Sigmoid colon (tissue), 7 donors: ENCODE results near the gene C5. TPM values are rescaled to one million over a fixed set of nuclear protein-coding genes. Genes with fewer than 3 reads are reported as not detected.
"Not testable (repeated sequence)": the region's sequence is repeated elsewhere in the genome, so short reads cannot be mapped to it uniquely, and the experiment has no call there.

ENCODE experiments used
- DNase-seq: peaks from one replicate; pipeline ENCODE4 v3.0.0-alpha.2; 2019
- H3K27ac ChIP-seq, 4 donors: fragments of 200-600 bp; sonication (generic); one replicate each; pipeline ENCODE4 v1.5.1; 2016 to 2019; ENCODE audit warnings: mild to moderate bottlenecking in 1 of 4
- H3K27me3 ChIP-seq, 3 donors: fragments of 200-600 bp; sonication (generic); one replicate each; pipeline ENCODE4 v1.5.1; 2019; ENCODE audit warnings: mild to moderate bottlenecking in 1 of 3
- H3K36me3 ChIP-seq, 4 donors: fragments of 200-600 bp; sonication (generic); one replicate each; pipeline ENCODE4 v1.5.1; 2016 to 2019
- H3K4me1 ChIP-seq, 4 donors: fragments of 200-600 bp; sonication (generic); one replicate each; pipeline ENCODE4 v1.5.1; 2017 to 2019
- H3K4me3 ChIP-seq, 4 donors: fragments of 200-600 bp; sonication (generic); one replicate each; pipeline ENCODE4 v1.5.1; 2017 to 2019; ENCODE audit warnings: mild to moderate bottlenecking in 2 of 4, moderate library complexity in 1 of 4
- H3K9me3 ChIP-seq, 4 donors: fragments of 200-600 bp in 3 of 4; sonication (generic) in 3 of 4; one replicate each; pipeline versions ENCODE4 v1.5.1 to v1.6.1; 2013 to 2019
- EP300 ChIP-seq, 4 donors: sonication (generic); formaldehyde crosslinking; IDR thresholded peaks; one replicate each; pipeline ENCODE4 v1.6.1; 2017; ENCODE audit warnings: antibody characterized with exemption in 4 of 4
- POLR2A ChIP-seq, 2 donors: fragments of 450-650 bp; IDR thresholded peaks; one replicate each; pipeline ENCODE4 v1.6.1; 2016; ENCODE audit warnings: antibody characterized with exemption in 2 of 2, mild to moderate bottlenecking in 2 of 2, moderate library complexity in 2 of 2
- POLR2AphosphoS5 ChIP-seq, 4 donors: sonication (generic); formaldehyde crosslinking; IDR thresholded peaks; one replicate each; pipeline ENCODE4 v1.6.1; 2017; ENCODE audit warnings: antibody characterized with exemption in 4 of 4
- WGBS, 2 donors: extraction: QIAGEN DNeasy Blood & Tissue Kit; methylation state at CpG; one replicate each; pipeline ENCODE4 v1.1.7; 2013; 5-methylcytosine and 5-hydroxymethylcytosine counted together
- intact Hi-C: fragments of 100-400 bp; cut with DNase I; formaldehyde crosslinking; loops from one replicate; pipeline ENCODE4 v1.15.1; 2023
- polyA plus RNA-seq, 3 donors: library from polyadenylated mRNA; stranded (reverse); fragments of 200-250 nt; gene quantifications; one replicate each; pipeline ENCODE4 v1.2.3, GENCODE V29; 2013
- total RNA-seq, 4 donors: library from RNA; depleted of rRNA; stranded (reverse); fragments of >200 nt; gene quantifications; one replicate each; pipeline ENCODE4 v1.1.0, GENCODE V29; 2016
- TF ChIP-seq, protein P1 (sequence below), 4 experiments: fragments of 450-650 bp in 3 of 4; fragments of 200-600 bp in 1 of 4; IDR thresholded peaks; one replicate each; pipeline ENCODE4 v1.5.1; 2016 to 2019; ENCODE audit warnings: antibody characterized with exemption in 4 of 4, mild to moderate bottlenecking in 3 of 4, moderate library complexity in 2 of 4
- donor health status: healthy with polysubstance abuse.
- donor health status: Bipolar disorder and iron deficiency.
- donor health status: healthy.

Gene C5
- 1 to 10 TPM; 4.6 to 6.4 (median 5.2) TPM for total RNA-seq
- polyA plus RNA-seq: 1 to 10 TPM in 1 of 3 donors, under 1 TPM in 2; under 0.01 to 1.7 (median 0.23) TPM

- no peaks in the 10 kb centered on the region for H3K27me3 ChIP-seq
- H3K9me3 ChIP-seq: no peaks in the 10 kb centered on the region
- H3K27ac ChIP-seq: no peak within 1 kb of the TSS
- no peaks in the 10 kb centered on the region for H3K36me3 ChIP-seq
- intact Hi-C loops: no loop called here
- WGBS, 2 donors: 64 to 81% methylated on average over 6 of the region's 6 CpGs
- TF ChIP-seq EP300 (IDR thresholded peaks at IDR 0.05): no peak
- TF ChIP-seq, protein P1, sequence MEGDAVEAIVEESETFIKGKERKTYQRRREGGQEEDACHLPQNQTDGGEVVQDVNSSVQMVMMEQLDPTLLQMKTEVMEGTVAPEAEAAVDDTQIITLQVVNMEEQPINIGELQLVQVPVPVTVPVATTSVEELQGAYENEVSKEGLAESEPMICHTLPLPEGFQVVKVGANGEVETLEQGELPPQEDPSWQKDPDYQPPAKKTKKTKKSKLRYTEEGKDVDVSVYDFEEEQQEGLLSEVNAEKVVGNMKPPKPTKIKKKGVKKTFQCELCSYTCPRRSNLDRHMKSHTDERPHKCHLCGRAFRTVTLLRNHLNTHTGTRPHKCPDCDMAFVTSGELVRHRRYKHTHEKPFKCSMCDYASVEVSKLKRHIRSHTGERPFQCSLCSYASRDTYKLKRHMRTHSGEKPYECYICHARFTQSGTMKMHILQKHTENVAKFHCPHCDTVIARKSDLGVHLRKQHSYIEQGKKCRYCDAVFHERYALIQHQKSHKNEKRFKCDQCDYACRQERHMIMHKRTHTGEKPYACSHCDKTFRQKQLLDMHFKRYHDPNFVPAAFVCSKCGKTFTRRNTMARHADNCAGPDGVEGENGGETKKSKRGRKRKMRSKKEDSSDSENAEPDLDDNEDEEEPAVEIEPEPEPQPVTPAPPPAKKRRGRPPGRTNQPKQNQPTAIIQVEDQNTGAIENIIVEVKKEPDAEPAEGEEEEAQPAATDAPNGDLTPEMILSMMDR (IDR thresholded peaks at IDR 0.05): no peak
- TF ChIP-seq POLR2AphosphoS5 (IDR thresholded peaks at IDR 0.05): no peak
- no peak for TF ChIP-seq POLR2A (IDR thresholded peaks at IDR 0.05)
- no peaks in the 10 kb centered on the region for H3K4me1 ChIP-seq
- no peak within 1 kb of the TSS for H3K4me3 ChIP-seq
- no peak for DNase-seq
Observed at GRCh38 chr9:121050128-121050988, at the start of gene C5. C5 (minus strand) TSS chr9:121050275; CDS start chr9:121050246, 29 bp downstream.

DNA sequence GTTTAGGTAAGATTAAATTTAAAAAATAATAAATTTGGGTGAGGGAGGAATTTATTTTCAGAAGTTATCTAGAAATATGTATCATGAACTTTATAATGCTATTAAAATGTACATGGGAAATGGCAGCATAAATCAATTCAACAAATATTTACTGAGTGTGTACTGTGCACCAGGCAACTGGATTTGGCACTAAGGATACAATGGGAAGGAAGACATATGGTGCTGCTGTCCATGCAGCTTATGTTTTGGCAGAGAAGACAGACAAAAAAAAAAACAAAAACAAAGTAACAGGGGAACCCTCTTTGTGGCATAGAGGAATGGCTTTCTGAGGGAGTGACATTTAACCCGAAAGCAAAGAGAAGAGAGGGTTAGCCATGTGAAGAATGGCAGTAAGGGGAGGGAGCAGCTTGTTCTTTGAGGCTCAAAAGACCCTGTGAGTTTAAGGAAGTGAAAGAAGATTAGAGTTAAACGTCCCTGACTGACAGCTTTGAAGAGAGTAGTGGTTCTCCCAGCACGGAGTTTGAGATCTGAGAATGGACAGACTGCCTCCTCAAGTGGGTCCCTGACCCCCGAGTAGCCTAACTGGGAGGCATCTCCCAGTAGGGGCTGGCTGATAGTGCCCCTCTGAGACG, 48.6 kb upstream of the C5 start:
- 67 to 87% methylated on average over 5 of the region's 5 CpGs for WGBS, 2 donors
- H3K4me3 ChIP-seq: no peak overlapping the region
- TF ChIP-seq POLR2A (IDR thresholded peaks at IDR 0.05) (no peak), POLR2AphosphoS5 (IDR thresholded peaks at IDR 0.05) (no peak), EP300 (IDR thresholded peaks at IDR 0.05) (no peak)
- TF ChIP-seq, protein P1 (IDR thresholded peaks at IDR 0.05): no peak
- no peak overlapping the region for H3K27ac ChIP-seq
- intact Hi-C loops: no loop called here
- H3K9me3 ChIP-seq: no peaks in the 10 kb centered on the region
- no peaks in the 10 kb centered on the region for H3K4me1 ChIP-seq
- peaks cover 0 to 30% (median 0%) of the 10 kb centered on the region in 4 donors for H3K36me3 ChIP-seq
- DNase-seq: no peak
- no peaks in the 10 kb centered on the region for H3K27me3 ChIP-seq

- DNase-seq: no peak
- no peaks in the 10 kb centered on the region for H3K4me1 ChIP-seq
- no peaks in the 10 kb centered on the region for H3K27me3 ChIP-seq
- H3K9me3 ChIP-seq: no peaks in the 10 kb centered on the region
- TF ChIP-seq EP300 (IDR thresholded peaks at IDR 0.05): no peak
- no peak for TF ChIP-seq POLR2AphosphoS5 (IDR thresholded peaks at IDR 0.05)
- no peak for TF ChIP-seq POLR2A (IDR thresholded peaks at IDR 0.05)
- TF ChIP-seq, protein P1 (IDR thresholded peaks at IDR 0.05): no peak
- H3K4me3 ChIP-seq: no peak overlapping the region
- no peak overlapping the region for H3K27ac ChIP-seq
- intact Hi-C loops: no loop called here
- peaks cover 0 to 38% (median 4%) of the 10 kb centered on the region in 4 donors for H3K36me3 ChIP-seq
Observed at GRCh38 chr9:121095057-121095456, 45.0 kb upstream of the C5 start.

DNA sequence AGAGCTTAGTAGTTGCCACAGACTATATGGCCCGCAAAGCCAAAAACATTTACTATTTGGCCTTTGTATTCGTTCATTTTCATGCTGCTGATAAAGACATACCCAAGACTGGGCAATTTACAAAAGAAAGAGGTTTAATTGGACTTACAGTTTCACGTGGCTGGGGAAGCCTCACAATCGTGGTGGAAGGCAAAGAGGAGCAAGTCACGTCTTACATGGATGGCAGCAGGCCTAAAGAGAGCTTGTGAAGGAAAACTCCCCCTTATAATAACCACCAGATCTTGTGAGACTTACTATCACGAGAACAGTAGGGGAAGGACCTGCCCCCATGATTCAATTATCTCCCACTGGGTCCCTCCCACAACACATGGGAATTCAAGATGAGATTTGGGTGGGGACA, 40.7 kb upstream of the C5 start:
- intact Hi-C loops: not testable (repeated sequence)

DNA sequence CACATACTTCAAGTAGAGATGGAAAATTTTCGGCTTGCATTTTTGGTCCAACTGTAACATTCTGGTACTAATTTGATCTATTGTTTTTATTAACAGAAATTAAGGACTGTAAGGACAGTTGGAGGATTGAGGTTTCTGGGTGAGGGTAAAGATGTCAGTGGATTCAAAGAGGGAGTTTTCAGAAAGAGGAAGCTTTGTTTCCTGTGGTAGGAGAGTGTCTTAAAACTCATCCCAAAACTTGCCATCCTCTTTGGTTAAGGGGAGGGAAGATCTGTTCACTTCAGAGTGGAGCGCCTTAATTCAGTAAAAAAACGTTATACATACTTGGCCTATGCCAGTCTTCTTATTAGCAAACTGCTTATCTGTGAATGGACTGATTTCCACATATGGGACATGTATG, 38.5 kb upstream of the C5 start:
- Histone ChIP-seq H3K9me3 (no peaks in the 10 kb centered on the region), H3K4me3 (no peak overlapping the region), H3K36me3 (peaks cover 0 to 13% (median 6%) of the 10 kb centered on the region in 4 donors), H3K27me3 (no peaks in the 10 kb centered on the region), H3K27ac (no peak overlapping the region), H3K4me1 (no peaks in the 10 kb centered on the region)
- TF ChIP-seq EP300 (IDR thresholded peaks at IDR 0.05) (no peak), POLR2A (IDR thresholded peaks at IDR 0.05) (no peak)
- TF ChIP-seq, protein P1 (IDR thresholded peaks at IDR 0.05): no peak
- no peak for DNase-seq
- WGBS, 2 donors: 67 to 90% methylated on average over 3 of the region's 3 CpGs
- intact Hi-C loops: no loop called here

More for the DNA sequence above, 40.7 kb upstream of the C5 start:
- not testable (repeated sequence) for H3K27me3 ChIP-seq, H3K27ac ChIP-seq, DNase-seq, H3K4me3 ChIP-seq, H3K9me3 ChIP-seq, H3K4me1 ChIP-seq
- 93 to 94% methylated on average over 6 of the region's 6 CpGs for WGBS, 2 donors
- peaks cover 0 to 14% (median 6%) of the 10 kb centered on the region in 4 donors for H3K36me3 ChIP-seq
